B cell (primary cell): ENCODE measurements around the gene NAT10. TPM values are rescaled to one million over a fixed set of nuclear protein-coding genes. Genes with fewer than 3 reads are reported as not detected.

ENCODE experiments used
- ATAC-seq: fragments of 200-7000 bp; cut with Tn5 transposase; one replicate; pipeline ENCODE4 v1.10.0; 2021; ENCODE audit warnings: low read depth, mild to moderate bottlenecking, moderate number of reproducible peaks, moderate library complexity
- CTCF ChIA-PET: fragments of 350-600 bp; sonication (Branson Sonifier 250); formaldehyde crosslinking; loops from one replicate; lab custom pipeline; 2021; ENCODE audit warnings: antibody characterized with exemption, inconsistent platforms; lab: Charles Lee
- POLR2A ChIA-PET: fragments of 350-600 bp; sonication (Branson Sonifier 250); formaldehyde crosslinking; loops from one replicate; lab custom pipeline; 2021; ENCODE audit warnings: antibody characterized with exemption; lab: Charles Lee
- DNase-seq: peaks from one replicate; pipeline ENCODE4 v3.0.0; 2013
- H2AFZ ChIP-seq: 2 replicates; pipeline ENCODE4 v1.6.1; 2012; ENCODE audit warnings: mild to moderate bottlenecking, low read depth, low read length; ENCODE audit not compliant: insufficient read depth, poor library complexity, severe bottlenecking
- H3K27ac ChIP-seq, 2 donors: 1 replicate in 1 of 2; 2 replicates in 1 of 2; pipeline ENCODE4 v1.5.1; 2012 to 2013; ENCODE audit warnings: low read length in 2 of 2, mild to moderate bottlenecking in 2 of 2, moderate library complexity in 1 of 2
- H3K27me3 ChIP-seq, 4 experiments: fragments of 200-600 bp in 1 of 4; sonication (generic) in 1 of 4; replicated peaks in 1 of 4; 1 replicate in 2 of 4; 2 replicates in 2 of 4; pipeline versions ENCODE4 v1.6.1 to v1.7.0; 2013 to 2016; ENCODE audit warnings: low read length in 3 of 4, mild to moderate bottlenecking in 2 of 4, mixed read lengths in 1 of 4, moderate library complexity in 1 of 4; ENCODE audit not compliant: insufficient read depth in 4 of 4, control insufficient read depth in 3 of 4; ENCODE audit errors: control extremely low read depth in 1 of 4
- H3K36me3 ChIP-seq, 2 experiments: replicated peaks in 1 of 2; 1 replicate in 1 of 2; 2 replicates in 1 of 2; pipeline versions ENCODE4 v1.6.1 to v1.7.1; 2013; ENCODE audit warnings: low read length in 1 of 2; ENCODE audit not compliant: insufficient read depth in 2 of 2, control insufficient read depth in 1 of 2; ENCODE audit errors: control extremely low read depth in 1 of 2, extremely low read depth in 1 of 2
- H3K4me1 ChIP-seq, 2 donors: fragments of 200-600 bp in 1 of 2; sonication (generic) in 1 of 2; 1 replicate in 1 of 2; 2 replicates in 1 of 2; pipeline versions ENCODE4 v1.5.1 to v1.6.1; 2013 to 2017; ENCODE audit warnings: low read length in 2 of 2; ENCODE audit not compliant: control insufficient read depth in 2 of 2, insufficient read depth in 2 of 2
- H3K4me2 ChIP-seq: replicated peaks from 2 replicates; pipeline ENCODE3; 2012; ENCODE audit warnings: mild to moderate bottlenecking, low read depth, low read length; ENCODE audit not compliant: poor library complexity, severe bottlenecking
- H3K4me3 ChIP-seq, 5 experiments: fragments of 200-600 bp in 1 of 5; sonication (generic) in 1 of 5; 1 replicate in 3 of 5; 2 replicates in 2 of 5; pipeline versions ENCODE4 v1.5.1 to v1.7.0; 2011 to 2016; ENCODE audit warnings: low read length in 4 of 5, mild to moderate bottlenecking in 4 of 5, low read depth in 2 of 5, control low read depth in 1 of 5, moderate library complexity in 1 of 5; ENCODE audit not compliant: insufficient read depth in 1 of 5; ENCODE audit errors: control extremely low read depth in 1 of 5, extremely low read depth in 1 of 5
- H3K79me2 ChIP-seq: fragments of 200-600 bp; sonication (generic); one replicate; pipeline ENCODE4 v1.6.0; 2016; ENCODE audit warnings: low read length; ENCODE audit not compliant: control insufficient read depth, insufficient read depth
- H3K9ac ChIP-seq: fragments of 200-600 bp; sonication (generic); 2 replicates; pipeline ENCODE4 v1.6.1; 2017; ENCODE audit warnings: mild to moderate bottlenecking, low read length, moderate library complexity
- H3K9me3 ChIP-seq, 3 donors: one replicate each; pipeline versions ENCODE4 v1.6.1 to v1.7.1; 2013; ENCODE audit warnings: low read length in 2 of 3; ENCODE audit not compliant: control insufficient read depth in 2 of 3, insufficient read depth in 1 of 3; ENCODE audit errors: control extremely low read depth in 1 of 3
- H4K20me1 ChIP-seq: 2 replicates; pipeline ENCODE4 v1.6.0; 2012; ENCODE audit warnings: mild to moderate bottlenecking, low read length; ENCODE audit not compliant: insufficient read depth, control insufficient read depth, poor library complexity, severe bottlenecking
- H3K27ac Mint-ChIP-seq: one replicate; pipeline ENCODE4 v1.8.0; 2021; ENCODE audit warnings: mixed read lengths
- H3K27me3 Mint-ChIP-seq: one replicate; pipeline ENCODE4 v1.8.0; 2021; ENCODE audit warnings: mixed read lengths
- H3K4me1 Mint-ChIP-seq: one replicate; pipeline ENCODE4 v1.8.0; 2021; ENCODE audit warnings: mixed read lengths
- H3K4me3 Mint-ChIP-seq: one replicate; pipeline ENCODE4 v1.8.0; 2021; ENCODE audit warnings: mixed read lengths
- H3K9me3 Mint-ChIP-seq: one replicate; pipeline ENCODE4 v1.8.0; 2022; ENCODE audit warnings: mixed read lengths; ENCODE audit not compliant: insufficient read depth
- CTCF ChIP-seq: fragments of 200-600 bp; IDR thresholded peaks from one replicate; pipeline ENCODE4 v1.8.0; 2022; ENCODE audit warnings: antibody characterized with exemption, mild to moderate bottlenecking
- EZH2 ChIP-seq: IDR thresholded peaks from 2 replicates; pipeline ENCODE4 v1.6.1; 2012; ENCODE audit warnings: borderline replicate concordance, low read depth, mild to moderate bottlenecking, moderate library complexity, low read length; ENCODE audit not compliant: insufficient read depth, poor library complexity, severe bottlenecking
- WGBS: methylation state at CpG from one replicate; pipeline ENCODE4 v1.1.5; 2013; ENCODE audit warnings: missing lambda C conversion rate; ENCODE audit not compliant: insufficient coverage; 5-methylcytosine and 5-hydroxymethylcytosine counted together
- intact Hi-C: fragments of 100-400 bp; cut with micrococcal nuclease; formaldehyde crosslinking; loops from one replicate; pipeline ENCODE4 v1.10.0; 2022
- polyA plus RNA-seq: library from polyadenylated mRNA; depleted of rRNA; stranded (reverse); fragments of >200 nt; gene quantifications from 2 replicates; pipeline ENCODE4 v1.2.3, GENCODE V29; 2012
- total RNA-seq, 2 donors: library from RNA; stranded (reverse); fragments of 120-200 nt in 1 of 2; gene quantifications; 1 replicate in 1 of 2; 2 replicates in 1 of 2; pipeline versions ENCODE4 v1.2.3 to v1.2.4, GENCODE V29; 2013 to 2022

The NAT10 gene
- total and polyA plus RNA-seq, 2 donors (not counting 1 experiment from before 2014, with no cell fraction given), result 24.9 to 73.5 TPM

GRCh38 chr11:34162493-34162820 is 57.0 kb downstream of the NAT10 start:
- intact Hi-C loops, result no loop called here
- Mint-ChIP-seq H3K9me3 (no peaks in the 10 kb centered on the region), H3K4me3 (no peak overlapping the region), H3K27ac (no peak overlapping the region), H3K27me3 (no peaks in the 10 kb centered on the region), H3K4me1 (no peaks in the 10 kb centered on the region)
- Histone ChIP-seq H3K4me3 (no peak overlapping the region), H3K9me3 (no peaks in the 10 kb centered on the region), H3K4me1 (no peaks in the 10 kb centered on the region), H3K4me2 (no peak overlapping the region), H3K36me3 (no peaks in the 10 kb centered on the region), H4K20me1 (no peaks in the 10 kb centered on the region), H2AFZ (no peak overlapping the region), H3K27ac (no peak overlapping the region), H3K27me3 (peaks cover 0 to 2% (median 0%) of the 10 kb centered on the region in 4 experiments), H3K9ac (no peak overlapping the region), H3K79me2 (no peaks in the 10 kb centered on the region)
- no peak for DNase-seq
- 95% methylated on average over 13 of the region's 17 CpGs for WGBS
- CTCF ChIA-PET, result no interaction called here
- POLR2A ChIA-PET, result no interaction called here
- TF ChIP-seq EZH2 (no peak), CTCF (no peak)
- no peak for ATAC-seq

GRCh38 chr11:34162856-34163255 is 57.4 kb downstream of the NAT10 start:
- H3K79me2 ChIP-seq, result no peaks in the 10 kb centered on the region
- no peak for ATAC-seq
- no peaks in the 10 kb centered on the region for H3K9me3 ChIP-seq
- no peak overlapping the region for H3K4me3 ChIP-seq
- H3K27me3 ChIP-seq, result peaks cover 0 to 2% (median 0%) of the 10 kb centered on the region in 4 experiments
- H2AFZ ChIP-seq, result no peak overlapping the region
- Mint-ChIP-seq H3K4me3 (no peak overlapping the region), H3K4me1 (no peaks in the 10 kb centered on the region), H3K9me3 (no peaks in the 10 kb centered on the region), H3K27me3 (no peaks in the 10 kb centered on the region), H3K27ac (no peak overlapping the region)
- ChIA-PET POLR2A (no interaction called here), CTCF (no interaction called here)
- H4K20me1 ChIP-seq, result no peaks in the 10 kb centered on the region
- H3K4me1 ChIP-seq, result no peaks in the 10 kb centered on the region
- intact Hi-C loops, result no loop called here
- 94% methylated on average over 6 of the region's 7 CpGs for WGBS
- H3K27ac ChIP-seq, result no peak overlapping the region
- no peak for TF ChIP-seq CTCF
- TF ChIP-seq EZH2, result no peak
- no peak overlapping the region for H3K4me2 ChIP-seq
- no peaks in the 10 kb centered on the region for H3K36me3 ChIP-seq
- no peak overlapping the region for H3K9ac ChIP-seq
- no peak for DNase-seq
